ENCODE measurements around the gene CCDC106.

CCDC106 gene

DNA sequence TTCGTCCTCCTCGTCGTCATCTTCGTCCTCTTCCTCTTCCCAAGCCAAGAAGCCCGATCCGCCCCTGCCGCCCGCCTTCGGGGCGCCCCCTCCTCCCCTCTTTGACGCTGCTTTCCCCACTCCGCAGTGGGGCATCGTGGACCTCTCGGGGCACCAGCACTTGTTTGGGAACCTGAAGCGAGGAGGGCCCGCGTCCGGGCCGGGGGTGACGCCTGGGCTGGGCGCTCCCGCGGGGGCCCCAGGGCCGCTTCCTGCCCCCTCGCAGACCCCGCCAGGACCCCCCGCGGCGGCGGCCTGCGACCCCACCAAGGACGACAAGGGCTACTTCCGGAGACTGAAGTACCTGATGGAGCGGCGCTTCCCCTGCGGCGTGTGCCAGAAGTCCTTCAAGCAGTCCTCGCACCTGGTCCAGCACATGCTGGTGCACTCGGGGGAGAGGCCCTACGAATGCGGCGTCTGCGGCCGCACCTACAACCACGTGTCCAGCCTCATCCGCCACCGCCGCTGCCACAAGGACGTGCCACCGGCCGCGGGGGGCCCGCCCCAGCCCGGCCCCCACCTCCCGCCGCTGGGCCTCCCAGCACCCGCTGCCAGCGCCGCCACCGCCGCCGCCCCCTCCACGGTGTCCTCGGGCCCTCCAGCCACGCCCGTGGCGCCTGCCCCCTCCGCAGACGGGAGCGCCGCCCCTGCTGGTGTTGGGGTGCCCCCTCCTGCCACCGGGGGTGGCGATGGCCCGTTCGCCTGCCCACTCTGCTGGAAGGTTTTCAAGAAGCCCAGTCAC, 33.9 kb upstream of the CCDC106 start:
- no peak for DNase-seq (ENCODE audit: low read depth)

DNA sequence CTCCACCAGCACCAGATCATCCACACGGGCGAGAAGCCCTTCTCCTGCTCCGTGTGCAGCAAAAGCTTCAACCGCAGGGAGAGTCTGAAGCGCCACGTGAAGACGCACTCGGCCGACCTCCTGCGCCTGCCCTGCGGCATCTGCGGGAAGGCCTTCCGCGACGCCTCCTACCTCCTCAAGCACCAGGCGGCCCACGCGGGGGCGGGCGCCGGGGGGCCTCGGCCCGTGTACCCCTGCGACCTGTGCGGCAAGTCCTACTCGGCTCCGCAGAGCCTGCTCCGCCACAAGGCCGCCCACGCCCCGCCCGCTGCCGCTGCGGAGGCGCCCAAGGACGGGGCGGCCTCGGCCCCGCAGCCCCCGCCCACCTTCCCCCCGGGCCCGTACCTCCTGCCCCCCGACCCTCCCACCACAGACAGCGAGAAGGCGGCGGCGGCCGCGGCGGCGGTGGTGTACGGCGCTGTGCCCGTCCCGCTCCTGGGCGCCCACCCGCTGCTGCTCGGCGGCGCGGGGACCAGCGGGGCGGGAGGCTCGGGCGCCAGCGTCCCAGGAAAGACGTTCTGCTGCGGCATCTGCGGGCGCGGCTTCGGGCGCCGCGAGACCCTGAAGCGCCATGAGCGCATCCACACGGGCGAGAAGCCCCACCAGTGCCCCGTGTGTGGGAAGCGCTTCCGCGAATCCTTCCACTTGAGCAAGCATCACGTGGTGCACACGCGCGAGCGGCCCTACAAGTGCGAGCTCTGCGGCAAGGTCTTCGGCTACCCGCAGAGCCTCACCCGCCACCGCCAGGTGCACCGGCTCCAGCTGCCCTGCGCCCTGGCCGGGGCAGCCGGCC, 33.1 kb upstream of the CCDC106 start:
- no peak for DNase-seq (ENCODE audit: low read depth)

DNA sequence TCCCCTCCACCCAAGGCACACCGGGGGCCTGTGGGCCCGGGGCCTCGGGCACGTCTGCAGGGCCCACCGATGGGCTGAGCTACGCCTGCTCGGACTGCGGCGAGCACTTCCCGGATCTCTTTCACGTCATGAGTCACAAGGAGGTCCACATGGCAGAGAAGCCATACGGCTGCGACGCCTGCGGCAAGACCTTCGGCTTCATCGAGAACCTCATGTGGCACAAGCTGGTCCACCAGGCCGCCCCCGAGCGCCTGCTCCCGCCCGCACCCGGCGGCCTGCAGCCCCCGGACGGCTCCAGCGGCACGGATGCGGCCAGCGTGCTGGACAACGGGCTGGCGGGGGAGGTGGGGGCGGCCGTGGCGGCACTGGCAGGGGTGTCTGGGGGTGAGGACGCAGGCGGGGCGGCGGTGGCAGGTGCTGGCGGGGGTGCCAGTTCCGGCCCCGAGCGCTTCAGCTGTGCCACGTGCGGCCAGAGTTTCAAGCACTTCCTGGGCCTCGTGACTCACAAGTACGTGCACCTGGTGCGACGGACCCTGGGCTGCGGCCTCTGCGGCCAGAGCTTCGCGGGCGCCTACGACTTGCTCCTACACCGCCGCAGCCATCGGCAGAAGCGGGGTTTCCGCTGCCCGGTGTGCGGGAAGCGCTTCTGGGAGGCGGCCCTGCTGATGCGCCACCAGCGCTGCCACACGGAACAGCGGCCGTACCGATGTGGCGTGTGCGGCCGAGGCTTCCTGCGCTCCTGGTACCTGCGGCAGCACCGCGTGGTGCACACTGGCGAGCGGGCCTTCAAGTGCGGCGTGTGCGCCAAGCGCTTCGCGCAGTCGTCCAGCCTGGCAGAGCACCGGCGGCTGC, 32.2 kb upstream of the CCDC106 start:
- DNase-seq (ENCODE audit: low read depth), result no peak

DNA sequence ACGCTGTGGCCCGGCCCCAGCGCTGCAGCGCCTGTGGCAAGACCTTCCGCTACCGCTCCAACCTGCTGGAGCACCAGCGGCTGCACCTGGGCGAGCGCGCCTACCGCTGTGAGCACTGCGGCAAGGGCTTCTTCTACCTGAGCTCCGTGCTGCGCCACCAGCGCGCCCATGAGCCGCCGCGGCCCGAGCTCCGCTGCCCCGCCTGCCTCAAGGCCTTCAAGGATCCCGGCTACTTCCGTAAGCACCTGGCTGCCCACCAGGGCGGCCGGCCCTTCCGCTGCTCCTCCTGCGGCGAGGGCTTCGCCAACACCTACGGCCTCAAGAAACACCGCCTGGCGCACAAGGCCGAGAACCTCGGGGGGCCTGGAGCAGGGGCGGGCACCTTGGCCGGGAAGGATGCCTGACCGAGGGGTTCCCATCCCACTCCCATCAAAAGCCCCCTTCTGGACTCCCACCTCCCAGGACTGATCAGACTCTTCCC, 31.6 kb upstream of the CCDC106 start:
- no peak for DNase-seq (ENCODE audit: low read depth)

DNA sequence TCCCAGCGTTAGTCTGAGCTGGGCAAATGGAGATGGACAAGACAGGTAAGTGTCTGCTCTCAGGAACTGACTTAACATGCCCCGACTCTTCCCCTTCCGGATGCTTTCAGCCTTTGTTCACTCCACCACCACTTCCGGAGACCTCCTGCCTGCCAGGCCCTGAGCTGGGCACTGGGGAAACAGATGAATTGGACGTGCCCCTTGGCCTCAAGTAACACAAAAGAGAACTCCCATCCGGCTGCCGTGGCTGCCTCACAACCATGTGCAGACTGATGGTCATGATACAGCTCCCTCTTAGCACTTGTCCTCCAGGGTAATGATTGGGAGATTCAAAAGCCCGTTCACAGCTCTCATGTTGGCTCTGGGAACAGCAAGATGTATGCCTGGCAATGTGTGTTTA, 30.6 kb upstream of the CCDC106 start:
- no peak for DNase-seq (ENCODE audit: low read depth)

DNA sequence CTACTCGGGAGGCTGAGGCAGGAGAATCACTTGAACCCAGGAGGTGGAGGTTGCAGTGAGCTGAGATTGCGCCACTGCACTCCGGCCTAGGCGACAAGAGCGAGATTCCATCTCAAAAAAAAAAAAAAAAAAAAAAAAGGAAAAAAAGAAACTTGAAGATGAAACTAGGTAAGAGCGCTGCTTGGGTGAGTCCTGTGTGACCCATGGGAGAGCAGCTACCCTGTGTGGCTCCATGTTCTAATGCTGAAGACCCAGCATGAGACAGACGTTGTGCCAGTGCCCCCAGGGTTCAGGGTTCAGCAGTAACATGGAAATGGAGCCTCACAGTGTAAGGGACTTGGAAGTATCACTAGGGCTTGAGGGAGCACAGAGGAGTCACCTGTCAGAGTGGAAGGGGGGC, 29.6 kb upstream of the CCDC106 start:
- DNase-seq (ENCODE audit: low read depth), result no peak

DNA sequence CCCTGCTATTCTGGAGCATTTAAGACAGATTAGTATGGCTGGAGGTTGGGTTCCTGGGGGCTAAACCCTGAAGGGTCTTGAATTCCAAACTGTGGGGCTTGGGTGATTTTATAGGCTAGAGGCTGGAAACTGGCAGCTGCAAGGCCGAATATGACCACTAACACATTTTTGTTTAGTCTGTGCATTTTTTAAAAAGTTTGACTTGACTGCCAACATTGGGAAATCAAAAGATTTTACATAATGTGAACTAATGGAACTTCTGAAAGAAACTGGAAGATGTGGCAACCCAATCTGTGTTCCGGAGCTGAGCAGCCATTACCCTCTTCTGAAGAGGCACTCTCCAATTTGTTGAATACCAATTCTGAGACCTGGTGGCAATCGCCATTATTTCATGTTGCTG, 28.7 kb upstream of the CCDC106 start:
- DNase-seq (ENCODE audit: low read depth), result peak; percentile 76

DNA sequence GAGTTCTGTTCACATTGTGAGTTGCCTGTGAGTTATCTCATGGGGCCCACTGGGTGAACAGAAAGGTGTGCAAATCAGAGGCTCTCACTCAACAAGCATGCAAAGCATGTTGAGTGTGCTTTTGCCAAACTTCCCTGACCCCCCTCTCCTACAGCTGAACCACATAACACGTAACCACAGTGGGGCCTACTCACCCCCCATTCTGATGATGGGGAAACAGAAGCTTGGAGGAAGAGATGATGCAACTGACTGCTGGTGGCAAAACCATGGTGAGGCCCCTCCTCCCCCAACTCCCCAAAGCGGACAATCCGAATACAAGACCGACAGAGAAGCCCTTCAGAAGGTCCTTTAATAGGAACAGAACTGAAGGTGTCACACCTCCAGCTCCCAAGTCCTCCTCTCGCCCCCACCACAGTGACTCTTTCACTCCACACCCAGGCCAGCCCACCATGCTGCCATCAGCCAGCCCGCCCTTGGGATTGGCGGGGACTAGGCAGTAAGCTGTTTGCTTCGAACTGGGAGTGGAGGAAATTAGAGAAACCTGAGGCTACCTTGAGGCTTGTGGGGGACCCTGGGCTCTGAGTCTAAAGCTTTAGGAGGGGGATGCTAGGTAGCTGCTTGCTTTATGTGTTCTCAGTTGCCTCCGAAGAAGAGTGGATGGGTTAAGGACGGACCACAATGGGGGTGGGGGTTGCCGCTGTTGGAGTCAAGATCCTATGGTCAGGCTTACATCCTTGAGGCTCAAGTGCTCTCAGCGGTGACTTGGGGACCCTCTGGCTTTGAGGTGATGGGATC, 27.4 kb upstream of the CCDC106 start:
- DNase-seq (ENCODE audit: low read depth), result no peak

DNA sequence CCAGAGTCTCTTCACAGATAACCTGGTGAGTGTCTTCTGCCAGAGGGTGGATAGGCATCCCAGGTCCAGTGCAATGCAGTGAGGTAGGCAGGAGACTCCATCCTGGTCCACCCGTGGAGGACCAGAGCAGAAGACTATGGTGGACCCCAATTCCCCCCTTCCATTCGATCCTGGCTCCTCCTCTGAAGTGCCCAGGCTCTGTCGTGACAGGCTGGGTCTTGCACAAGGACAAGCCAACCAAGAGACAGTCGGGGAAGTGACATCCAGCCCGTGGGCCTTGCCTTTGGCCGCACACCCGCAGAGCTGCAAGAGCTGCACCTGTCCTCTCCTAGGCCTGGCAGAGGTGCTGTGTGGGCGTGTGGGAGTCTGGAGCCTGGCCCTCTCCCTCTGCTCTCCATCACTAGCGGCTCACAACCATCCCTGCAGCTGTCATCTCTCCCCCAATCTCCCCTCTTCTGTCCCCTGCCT, 26.8 kb upstream of the CCDC106 start:
- DNase-seq (ENCODE audit: low read depth), result no peak

DNA sequence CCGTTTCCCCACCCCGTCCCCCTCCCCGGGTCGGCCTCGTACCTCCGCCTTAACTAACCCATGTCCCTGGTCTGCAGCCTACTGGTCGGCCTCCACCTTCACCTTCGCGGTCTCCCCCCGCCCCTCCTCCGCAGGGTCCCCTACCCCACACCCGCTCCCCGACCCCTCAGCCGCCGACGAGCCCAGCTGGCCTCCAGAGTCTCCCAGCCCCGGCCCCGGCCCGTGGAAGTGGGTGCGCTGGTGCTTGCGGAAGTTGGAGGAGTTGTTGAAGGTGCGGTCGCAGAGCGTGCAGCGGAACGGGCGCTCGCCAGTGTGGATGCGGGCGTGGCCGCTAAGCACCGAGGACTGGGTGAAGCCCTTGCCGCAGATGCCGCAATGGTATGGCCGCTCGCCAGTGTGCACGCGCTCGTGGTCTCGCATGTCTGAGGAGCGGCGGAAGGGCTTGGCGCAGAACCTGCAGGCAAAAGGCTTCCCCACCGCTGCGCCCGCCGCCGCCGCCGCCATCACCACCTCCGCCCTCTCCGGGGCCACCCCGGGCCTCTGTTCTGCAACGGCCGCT, 26.3 kb upstream of the CCDC106 start:
- no peak for DNase-seq (ENCODE audit: low read depth)

DNA sequence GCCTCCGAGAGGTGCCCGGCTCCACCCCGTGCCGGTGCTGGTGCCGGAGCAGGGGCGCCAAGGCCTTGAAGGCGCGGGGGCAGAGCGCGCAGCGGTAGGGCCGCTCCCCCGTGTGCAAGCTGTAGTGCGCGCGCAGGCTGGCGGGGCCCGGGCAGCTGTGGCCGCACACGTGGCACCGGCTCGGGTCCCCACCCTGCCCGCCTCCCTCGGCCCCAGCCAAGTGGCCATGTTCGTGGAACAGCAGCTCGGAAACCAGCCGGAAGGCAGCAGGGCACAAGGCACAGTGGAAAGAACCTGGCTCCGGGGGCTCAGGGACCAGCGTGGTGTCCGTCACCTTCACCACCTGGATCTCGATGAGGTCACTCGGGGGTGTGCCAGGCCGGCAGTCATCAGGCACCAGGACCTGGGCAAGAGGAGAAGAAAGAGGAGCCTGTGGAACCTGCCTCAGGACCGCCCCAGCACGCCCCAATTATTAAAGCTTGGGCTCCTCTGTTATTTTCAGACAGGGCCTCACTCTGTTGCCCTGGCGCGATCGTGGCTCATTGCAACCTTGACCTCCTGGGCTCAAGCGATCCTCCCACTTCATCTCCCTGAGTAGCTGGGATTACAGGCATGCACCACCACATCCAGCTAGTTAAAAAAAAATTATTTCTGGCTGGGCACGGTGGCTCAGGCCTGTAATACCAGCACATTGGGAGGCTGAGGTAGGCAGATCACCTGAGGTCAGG, 25.6 kb upstream of the CCDC106 start:
- no peak for DNase-seq (ENCODE audit: low read depth)

DNA sequence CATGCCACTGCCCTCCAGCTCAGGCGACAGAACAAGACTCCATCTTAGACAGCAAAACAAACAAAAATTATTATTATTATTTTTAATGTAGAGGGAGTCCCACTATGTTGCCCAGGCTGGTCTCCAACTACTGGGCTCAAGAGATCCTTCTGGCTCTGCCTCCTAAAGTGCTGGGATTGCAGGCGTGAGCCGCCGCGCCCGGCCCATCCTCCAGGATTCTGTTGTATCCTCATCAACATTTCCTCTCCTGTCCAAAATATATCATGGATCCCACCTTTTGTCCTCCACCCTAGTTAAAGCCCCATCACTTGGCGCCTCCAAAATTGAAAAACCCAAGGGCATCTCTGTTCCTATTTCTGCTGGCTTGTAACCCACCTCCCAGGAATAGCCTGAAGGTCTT, 24.9 kb upstream of the CCDC106 start:
- no peak for DNase-seq (ENCODE audit: low read depth)

DNA sequence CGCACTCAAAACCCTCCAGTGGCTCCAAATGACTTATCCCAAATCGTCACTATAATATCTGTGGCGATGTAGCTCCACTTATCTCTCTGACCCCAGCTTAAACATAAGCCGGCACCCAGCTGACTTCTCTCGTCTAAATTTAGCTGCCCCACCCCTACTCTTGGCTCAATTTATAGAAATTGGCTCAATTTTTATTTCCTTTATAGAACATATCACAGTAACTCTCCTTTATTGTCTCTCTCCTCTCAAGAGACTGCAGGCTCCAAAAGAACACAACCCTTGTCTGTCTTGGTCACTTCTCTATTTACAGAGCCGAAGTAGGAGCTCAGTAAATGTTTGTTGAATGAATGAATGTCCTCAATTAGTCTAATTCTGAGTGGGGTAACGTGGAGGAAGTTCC, 24.5 kb upstream of the CCDC106 start:
- DNase-seq (ENCODE audit: low read depth), result no peak

DNA sequence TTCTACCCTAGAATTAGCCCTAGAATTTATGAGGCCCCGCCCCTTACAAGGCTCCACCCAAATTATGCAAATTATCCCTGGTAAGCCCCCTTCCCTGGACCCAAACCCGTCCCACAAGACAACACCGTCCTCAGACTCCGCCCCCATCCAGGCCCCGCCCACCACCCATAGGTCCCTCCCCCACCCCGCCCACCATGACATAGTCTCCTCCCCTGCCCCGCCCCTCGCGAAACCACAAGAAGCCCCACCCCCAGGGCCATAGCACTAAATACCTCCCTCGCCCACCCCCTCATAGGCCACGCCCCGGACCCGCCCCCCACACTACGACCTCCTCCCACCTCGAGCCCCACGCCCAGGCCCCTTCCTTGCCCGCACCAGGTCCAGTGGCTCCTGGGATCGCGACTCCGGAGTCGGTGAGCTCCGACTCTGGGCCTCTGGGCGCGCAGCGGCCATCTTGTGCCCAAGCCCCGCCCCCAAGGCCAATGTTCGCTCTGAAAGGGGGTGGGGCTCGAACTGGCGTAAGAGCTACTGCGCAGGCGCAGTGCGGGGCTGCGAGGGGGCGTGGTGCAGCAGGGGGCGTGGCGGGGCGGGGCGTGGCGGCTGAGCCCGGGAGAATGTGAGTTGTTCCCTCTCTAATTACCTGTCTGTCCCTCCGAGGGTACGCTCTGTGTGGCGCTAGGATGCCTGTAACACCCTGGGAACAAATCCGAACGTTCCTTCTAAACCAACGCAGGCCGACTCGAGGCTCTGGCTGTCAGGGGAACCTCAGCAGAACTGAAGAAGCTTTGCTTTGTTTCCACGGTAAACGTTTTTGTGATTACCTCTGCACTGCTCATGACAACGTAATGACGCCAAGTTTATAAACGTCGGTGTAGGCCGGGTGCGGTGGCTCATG, 23.7 kb upstream of the CCDC106 start, which contains the start of gene ZNF784:
Gene ZNF784 (minus strand): TSS at position 458 of the 895 bp plus-strand sequence. CDS start 5 bp downstream, at position 453.
- peak; percentile 85 for DNase-seq (ENCODE audit: low read depth)

DNA sequence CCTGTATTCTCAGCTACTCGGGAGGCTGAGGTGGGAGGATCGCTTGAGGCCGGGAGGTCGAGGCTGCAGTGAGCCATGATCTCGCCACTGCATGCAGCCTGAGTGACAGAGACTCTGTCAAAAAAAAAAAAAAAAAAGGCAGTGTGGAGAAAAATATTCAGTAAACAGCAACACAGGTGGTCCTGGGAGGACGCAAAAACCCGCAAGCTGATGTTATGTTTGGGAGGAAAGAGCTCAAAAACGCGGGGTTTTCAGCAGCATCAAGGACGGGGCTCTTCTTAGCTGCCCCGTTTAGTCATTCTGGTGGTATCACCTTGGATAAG, 23.0 kb upstream of the CCDC106 start:
- no peak for DNase-seq (ENCODE audit: low read depth)

DNA sequence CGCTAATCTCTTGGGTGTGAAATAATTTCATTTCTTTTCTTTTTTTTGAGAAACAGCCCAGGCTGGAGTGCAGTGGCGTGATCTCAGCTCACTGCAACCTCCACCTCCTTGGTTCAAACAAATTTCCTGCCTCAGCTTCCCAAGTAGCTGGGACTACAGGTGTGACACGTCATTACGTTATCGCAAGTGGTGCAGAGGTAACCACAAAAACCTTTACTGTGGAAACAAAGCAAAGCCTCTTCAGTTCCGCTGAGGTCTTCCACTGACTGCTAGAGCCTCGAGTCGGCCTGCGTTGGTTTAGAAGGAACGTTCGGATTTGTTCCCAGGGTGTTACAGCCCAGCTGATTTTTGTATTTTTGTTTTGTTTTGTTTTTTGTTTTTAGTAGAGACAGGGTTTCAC, 21.7 kb upstream of the CCDC106 start:
- no peak for DNase-seq (ENCODE audit: low read depth)

DNA sequence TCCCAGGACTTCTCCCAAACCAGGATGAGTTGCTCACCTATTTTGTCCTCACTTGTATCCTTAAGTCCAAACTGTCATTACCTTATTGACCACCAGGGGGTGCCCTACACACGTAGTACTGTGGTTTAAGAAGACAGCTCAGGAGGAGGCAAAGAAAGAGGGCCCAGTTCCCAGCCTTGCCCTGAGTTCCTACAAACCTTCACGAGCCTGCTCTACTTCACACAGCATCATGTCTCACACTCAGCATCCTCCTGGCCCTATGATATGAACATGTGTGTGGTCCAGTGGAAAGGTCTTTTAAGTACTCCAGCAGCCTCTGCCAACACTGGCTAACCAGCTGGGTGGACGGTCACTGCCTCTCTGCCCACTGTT, 15.6 kb upstream of the CCDC106 start:
- peak; percentile 89 for DNase-seq (ENCODE audit: low read depth)

DNA sequence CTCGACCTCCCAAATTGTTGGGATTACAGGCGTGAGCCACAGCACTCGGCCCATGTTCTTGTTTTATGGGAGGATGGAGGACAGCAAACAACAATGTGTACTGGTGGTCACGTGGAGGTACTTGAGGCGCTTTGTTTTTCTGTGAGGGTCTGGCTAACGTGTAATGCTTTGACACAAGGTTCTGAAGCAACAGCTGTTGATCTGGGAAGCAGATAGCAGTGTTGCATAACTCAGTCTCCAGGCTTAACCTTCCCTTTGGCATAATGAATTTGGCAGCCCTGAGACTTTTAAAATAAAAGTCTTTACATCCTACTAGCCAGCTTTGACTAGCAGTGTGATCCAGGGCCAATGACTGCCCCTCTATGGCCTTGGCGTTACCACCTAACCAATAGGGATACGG, 14.2 kb upstream of the CCDC106 start:
- no peak for DNase-seq (ENCODE audit: low read depth)

DNA sequence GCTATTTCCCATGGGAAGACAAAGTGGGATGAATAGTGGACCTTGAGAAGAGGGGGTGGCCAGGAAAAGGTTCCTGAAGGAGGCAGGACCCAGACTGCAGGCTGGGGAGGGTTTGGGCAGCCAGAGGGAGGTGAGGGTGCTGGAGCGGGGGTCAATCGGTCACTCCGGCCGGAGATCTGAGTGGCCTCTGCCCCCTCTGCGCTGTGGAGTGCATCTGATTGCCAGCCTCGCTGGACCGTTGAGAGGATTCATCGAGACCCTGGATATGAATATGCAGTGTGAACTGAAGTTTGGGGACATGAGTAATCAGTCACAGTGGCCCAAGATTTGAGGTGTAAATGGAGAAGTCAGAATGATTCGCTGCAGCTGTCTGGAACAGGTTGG, 12.7 kb upstream of the CCDC106 start:
- DNase-seq (ENCODE audit: low read depth), result no peak

Data from fibroblast of gingiva (primary cell).